ENCODE measurements around the gene LRIT3.

The LRIT3 gene

DNA sequence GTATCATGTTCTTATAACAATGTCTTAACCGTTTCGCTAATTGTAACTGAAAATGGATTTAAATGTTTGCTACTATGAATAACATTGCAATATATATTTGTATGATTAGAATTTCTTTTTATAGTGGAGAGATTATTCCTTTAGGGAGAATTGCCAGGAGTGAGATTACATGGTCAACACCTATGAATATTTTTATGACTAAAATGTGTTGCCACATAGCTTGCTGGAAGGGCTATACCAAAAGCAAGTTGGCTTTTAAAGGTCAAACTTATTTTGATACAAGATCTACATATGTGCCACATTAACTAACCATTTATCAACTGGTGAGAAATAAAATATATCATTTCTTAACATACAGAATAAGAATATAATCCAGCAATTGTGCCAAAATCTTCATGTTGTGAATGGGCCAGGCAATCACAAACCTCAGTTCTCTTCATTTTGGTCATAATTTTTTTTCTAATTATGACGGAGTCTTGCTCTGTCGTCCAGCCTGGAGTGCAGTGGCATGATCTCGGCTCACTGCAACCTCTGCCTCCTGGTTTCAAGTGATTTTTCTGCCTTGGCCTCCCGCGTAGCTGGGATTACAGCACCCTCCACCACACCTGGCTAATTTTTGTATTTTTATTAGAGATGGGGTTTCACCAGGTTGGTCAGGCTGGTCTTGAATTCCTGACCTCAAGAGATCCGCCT, 54.8 kb downstream of the LRIT3 start:
- Histone ChIP-seq H3K4me1 (ENCODE audit: control insufficient read depth, insufficient read depth, low read length) (no peaks in the 10 kb centered on the region), H3K27ac (ENCODE audit: low read length) (no peak overlapping the region), H3K36me3 (ENCODE audit: control insufficient read depth, insufficient read depth, low read length) (no peaks in the 10 kb centered on the region), H3K4me3 (ENCODE audit: low read length) (no peak overlapping the region), H3K9me3 (ENCODE audit: control insufficient read depth, insufficient read depth, low read length) (no peaks in the 10 kb centered on the region; the same call in 1 of the 2 replicates), H3K27me3 (ENCODE audit: control insufficient read depth, insufficient read depth, low read length) (no peaks in the 10 kb centered on the region)
- no peak for DNase-seq (ENCODE audit: low read depth, low spot score)
- WGBS (ENCODE audit: insufficient coverage, insufficient read length), result no CpG with 5 or more reads among the region's 8 CpGs

DNA sequence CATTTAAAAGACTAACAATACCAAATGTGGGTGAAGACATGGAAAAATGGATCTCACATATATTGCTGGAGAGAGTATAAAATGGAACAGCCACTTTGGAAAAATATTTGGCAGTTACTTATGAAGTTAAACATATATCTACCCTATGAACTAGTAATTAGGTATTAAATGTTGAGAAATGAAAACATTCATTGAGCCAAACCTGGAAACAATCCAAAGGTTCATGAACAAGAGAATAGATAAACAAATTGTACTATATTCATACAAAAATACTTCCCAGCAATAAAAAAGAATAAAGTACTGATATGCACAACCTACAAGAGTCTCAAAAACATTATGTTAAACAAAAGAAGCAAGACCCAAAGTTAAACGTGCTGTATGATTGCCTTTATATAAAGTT, 60.8 kb downstream of the LRIT3 start:
- no peak overlapping the region for H3K4me3 ChIP-seq (ENCODE audit: low read length)
- H3K27ac ChIP-seq (ENCODE audit: low read length), result no peak overlapping the region
- H3K9me3 ChIP-seq (ENCODE audit: control insufficient read depth, insufficient read depth, low read length), result no peaks in the 10 kb centered on the region
- H3K4me1 ChIP-seq (ENCODE audit: control insufficient read depth, insufficient read depth, low read length), result peaks cover 2% of the 10 kb centered on the region; the same call in 1 of the 2 replicates
- no peak for DNase-seq (ENCODE audit: low read depth, low spot score)
- no CpG with 5 or more reads among the region's 1 CpG for whole genome bisulfite sequencing (ENCODE audit: insufficient coverage, insufficient read length)
- H3K27me3 ChIP-seq (ENCODE audit: control insufficient read depth, insufficient read depth, low read length), result no peaks in the 10 kb centered on the region
- H3K36me3 ChIP-seq (ENCODE audit: control insufficient read depth, insufficient read depth, low read length), result no peaks in the 10 kb centered on the region

DNA sequence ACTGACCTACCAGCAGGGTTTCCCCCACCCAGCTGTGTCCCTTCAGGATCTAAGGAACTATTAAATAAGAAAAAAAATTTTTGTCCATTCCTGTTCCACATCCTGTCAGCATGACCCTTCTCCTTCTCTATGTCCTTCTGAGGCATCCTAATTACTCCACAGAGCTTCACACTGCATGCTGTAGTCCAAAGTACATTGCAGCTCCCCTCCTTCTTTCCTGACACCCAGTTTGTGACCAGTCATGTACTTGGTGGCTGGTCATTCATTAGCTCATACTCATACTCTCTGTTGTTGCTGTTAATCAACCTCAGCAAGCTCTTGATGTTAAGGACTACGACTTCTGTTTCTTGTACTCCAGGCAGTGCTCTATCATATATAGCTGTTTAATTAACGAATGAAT, 62.3 kb downstream of the LRIT3 start:
- no peaks in the 10 kb centered on the region for H3K27me3 ChIP-seq (ENCODE audit: control insufficient read depth, insufficient read depth, low read length)
- H3K9me3 ChIP-seq (ENCODE audit: control insufficient read depth, insufficient read depth, low read length), result no peaks in the 10 kb centered on the region
- no peak overlapping the region for H3K27ac ChIP-seq (ENCODE audit: low read length)
- H3K4me1 ChIP-seq (ENCODE audit: control insufficient read depth, insufficient read depth, low read length), result peaks cover 2% of the 10 kb centered on the region; the same call in 1 of the 2 replicates
- DNase-seq (ENCODE audit: low read depth, low spot score), result no peak
- no peak overlapping the region for H3K4me3 ChIP-seq (ENCODE audit: low read length)
- no CpG with 5 or more reads among the region's 2 CpGs for WGBS (ENCODE audit: insufficient coverage, insufficient read length)
- no peaks in the 10 kb centered on the region for H3K36me3 ChIP-seq (ENCODE audit: control insufficient read depth, insufficient read depth, low read length)

DNA sequence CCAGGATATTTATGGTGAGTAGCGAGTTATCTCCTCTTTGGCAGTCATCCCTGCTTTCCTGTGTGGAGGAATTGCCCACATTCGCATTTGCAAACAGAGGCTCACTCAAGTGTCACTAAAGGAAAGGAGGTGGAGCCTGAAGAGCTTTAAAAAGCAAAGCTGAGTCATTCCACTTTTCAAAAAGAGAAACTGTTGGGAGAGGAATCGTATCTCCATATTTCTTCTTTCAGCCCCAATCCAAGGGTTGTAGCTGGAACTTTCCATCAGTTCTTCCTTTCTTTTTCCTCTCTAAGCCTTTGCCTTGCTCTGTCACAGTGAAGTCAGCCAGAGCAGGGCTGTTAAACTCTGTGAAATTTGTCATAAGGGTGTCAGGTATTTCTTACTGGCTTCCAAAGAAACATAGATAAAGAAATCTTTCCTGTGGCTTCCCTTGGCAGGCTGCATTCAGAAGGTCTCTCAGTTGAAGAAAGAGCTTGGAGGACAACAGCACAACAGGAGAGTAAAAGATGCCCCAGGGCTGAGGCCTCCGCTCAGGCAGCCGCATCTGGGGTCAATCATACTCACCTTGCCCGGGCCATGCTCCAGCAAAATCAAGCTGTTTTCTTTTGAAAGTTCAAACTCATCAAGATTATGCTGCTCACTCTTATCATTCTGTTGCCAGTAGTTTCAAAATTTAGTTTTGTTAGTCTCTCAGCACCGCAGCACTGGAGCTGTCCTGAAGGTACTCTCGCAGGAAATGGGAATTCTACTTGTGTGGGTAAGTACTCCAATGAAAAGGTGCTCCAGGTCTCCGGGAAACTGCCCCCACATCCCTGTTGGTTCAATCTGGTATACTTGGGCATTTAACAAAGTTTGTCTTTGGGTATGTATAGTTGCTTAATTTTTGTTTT, 65.0 kb downstream of the LRIT3 start, which contains the start of gene EGF:
EGF (plus strand) TSS at position 178 of the 890 bp plus-strand sequence; CDS start at position 631, 453 bp downstream.
- Histone ChIP-seq H3K4me1 (ENCODE audit: control insufficient read depth, insufficient read depth, low read length) (peaks cover 2% of the 10 kb centered on the region; the same call in 1 of the 2 replicates), H3K27ac (ENCODE audit: low read length) (no peak within 1 kb of the TSS), H3K4me3 (ENCODE audit: low read length) (no peak within 1 kb of the TSS), H3K36me3 (ENCODE audit: control insufficient read depth, insufficient read depth, low read length) (no peaks in the 10 kb centered on the region), H3K27me3 (ENCODE audit: control insufficient read depth, insufficient read depth, low read length) (no peaks in the 10 kb centered on the region), H3K9me3 (ENCODE audit: control insufficient read depth, insufficient read depth, low read length) (no peaks in the 10 kb centered on the region)
- WGBS (ENCODE audit: insufficient coverage, insufficient read length), result no CpG with 5 or more reads among the region's 9 CpGs
- DNase-seq (ENCODE audit: low read depth, low spot score), result no peak

DNA sequence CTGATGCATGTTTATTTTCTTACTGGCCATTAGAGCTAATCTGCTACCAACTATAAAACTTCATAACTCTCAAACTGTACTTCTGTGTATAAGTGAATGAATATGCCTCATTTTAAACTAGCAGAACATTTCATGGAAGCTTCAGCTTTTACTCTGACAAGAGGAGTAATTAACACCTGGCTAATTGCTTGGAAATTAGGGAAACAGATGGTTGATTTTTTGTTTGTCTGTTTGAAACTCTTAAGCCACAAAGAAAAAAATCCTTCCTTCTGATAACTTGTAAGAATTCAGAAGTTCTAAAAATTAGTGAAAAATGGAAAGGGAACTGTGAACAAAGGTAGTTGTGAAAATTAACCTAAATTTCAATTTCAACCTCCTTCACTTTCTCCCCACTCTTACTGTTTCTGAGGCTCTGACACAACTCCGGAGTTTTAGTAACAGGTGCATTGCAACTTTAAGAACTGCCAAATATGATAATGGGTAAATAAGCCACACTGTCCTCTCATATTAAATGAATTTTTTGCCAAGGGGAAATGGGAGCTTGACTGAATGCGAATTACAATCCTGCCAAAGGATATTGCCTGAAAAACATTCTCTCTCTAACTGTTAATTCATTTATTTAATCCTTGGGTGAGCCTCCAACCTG, 65.8 kb downstream of the LRIT3 start:
- no CpG with 5 or more reads among the region's 2 CpGs for WGBS (ENCODE audit: insufficient coverage, insufficient read length)
- H3K36me3 ChIP-seq (ENCODE audit: control insufficient read depth, insufficient read depth, low read length), result no peaks in the 10 kb centered on the region
- H3K4me3 ChIP-seq (ENCODE audit: low read length), result no peak overlapping the region
- peaks cover 2% of the 10 kb centered on the region; the same call in 1 of the 2 replicates for H3K4me1 ChIP-seq (ENCODE audit: control insufficient read depth, insufficient read depth, low read length)
- no peaks in the 10 kb centered on the region for H3K9me3 ChIP-seq (ENCODE audit: control insufficient read depth, insufficient read depth, low read length)
- no peak for DNase-seq (ENCODE audit: low read depth, low spot score)
- H3K27me3 ChIP-seq (ENCODE audit: control insufficient read depth, insufficient read depth, low read length), result no peaks in the 10 kb centered on the region
- H3K27ac ChIP-seq (ENCODE audit: low read length), result no peak overlapping the region

DNA sequence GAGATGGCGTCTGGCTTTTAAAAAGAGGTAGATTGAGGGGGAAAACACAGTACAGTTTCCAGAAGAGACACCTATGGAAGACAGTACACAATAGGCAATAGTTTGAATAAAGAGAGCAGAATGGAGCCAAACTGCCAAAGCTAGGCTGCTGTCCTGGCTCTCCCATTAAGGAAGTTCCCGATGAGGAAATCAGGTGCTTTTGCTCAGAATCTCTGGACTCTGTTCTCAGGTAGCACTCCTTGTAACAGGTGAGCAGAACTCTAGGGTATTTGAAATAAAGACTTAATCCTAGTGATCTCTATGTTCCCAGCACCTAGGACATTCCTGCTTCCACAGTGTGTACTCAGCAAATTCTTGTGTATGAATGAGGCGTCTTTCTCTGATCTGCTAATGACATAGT, 66.4 kb downstream of the LRIT3 start:
- H3K4me3 ChIP-seq (ENCODE audit: low read length), result no peak overlapping the region
- peaks cover 2% of the 10 kb centered on the region; the same call in 1 of the 2 replicates for H3K4me1 ChIP-seq (ENCODE audit: control insufficient read depth, insufficient read depth, low read length)
- no peaks in the 10 kb centered on the region for H3K27me3 ChIP-seq (ENCODE audit: control insufficient read depth, insufficient read depth, low read length)
- DNase-seq (ENCODE audit: low read depth, low spot score), result no peak
- no peaks in the 10 kb centered on the region for H3K9me3 ChIP-seq (ENCODE audit: control insufficient read depth, insufficient read depth, low read length)
- no CpG with 5 or more reads among the region's 3 CpGs for WGBS (ENCODE audit: insufficient coverage, insufficient read length)
- no peaks in the 10 kb centered on the region for H3K36me3 ChIP-seq (ENCODE audit: control insufficient read depth, insufficient read depth, low read length)
- no peak overlapping the region for H3K27ac ChIP-seq (ENCODE audit: low read length)

DNA sequence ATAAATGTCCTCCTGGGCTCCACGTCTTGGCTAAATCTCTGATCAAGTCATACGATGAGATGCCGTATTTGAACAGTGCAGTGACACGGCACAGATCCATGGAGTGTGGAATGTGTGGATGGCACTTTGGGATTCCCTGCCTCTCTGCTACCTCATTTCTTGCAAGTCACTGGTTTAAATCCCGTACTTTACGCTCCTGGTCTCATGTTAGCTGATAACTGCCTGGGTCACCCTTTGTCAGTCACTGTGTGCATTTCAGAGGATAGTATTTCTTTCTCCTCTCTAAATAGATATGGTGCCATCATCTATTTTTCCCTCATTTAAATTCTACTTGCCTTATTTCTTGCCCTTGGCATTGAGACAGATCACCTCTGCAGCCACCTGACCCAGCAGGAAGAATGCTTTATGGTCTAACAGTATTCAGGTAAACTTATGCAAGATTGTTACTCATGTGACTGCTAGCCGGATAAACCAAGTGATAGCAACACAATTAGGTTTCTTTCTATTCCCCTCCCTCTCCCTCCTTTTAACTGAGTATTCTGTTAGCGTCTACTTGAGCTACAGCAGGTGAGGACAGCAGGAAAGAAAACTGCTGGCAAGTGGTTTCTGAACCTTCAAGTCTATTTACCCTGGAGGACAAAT, 67.6 kb downstream of the LRIT3 start:
- DNase-seq (ENCODE audit: low read depth, low spot score), result no peak
- no peaks in the 10 kb centered on the region for H3K27me3 ChIP-seq (ENCODE audit: control insufficient read depth, insufficient read depth, low read length)
- H3K36me3 ChIP-seq (ENCODE audit: control insufficient read depth, insufficient read depth, low read length), result no peaks in the 10 kb centered on the region
- no peak overlapping the region for H3K4me3 ChIP-seq (ENCODE audit: low read length)
- H3K9me3 ChIP-seq (ENCODE audit: control insufficient read depth, insufficient read depth, low read length), result no peaks in the 10 kb centered on the region
- peaks cover 2% of the 10 kb centered on the region; the same call in 1 of the 2 replicates for H3K4me1 ChIP-seq (ENCODE audit: control insufficient read depth, insufficient read depth, low read length)
- H3K27ac ChIP-seq (ENCODE audit: low read length), result no peak overlapping the region
- WGBS (ENCODE audit: insufficient coverage, insufficient read length), result no CpG with 5 or more reads among the region's 8 CpGs

DNA sequence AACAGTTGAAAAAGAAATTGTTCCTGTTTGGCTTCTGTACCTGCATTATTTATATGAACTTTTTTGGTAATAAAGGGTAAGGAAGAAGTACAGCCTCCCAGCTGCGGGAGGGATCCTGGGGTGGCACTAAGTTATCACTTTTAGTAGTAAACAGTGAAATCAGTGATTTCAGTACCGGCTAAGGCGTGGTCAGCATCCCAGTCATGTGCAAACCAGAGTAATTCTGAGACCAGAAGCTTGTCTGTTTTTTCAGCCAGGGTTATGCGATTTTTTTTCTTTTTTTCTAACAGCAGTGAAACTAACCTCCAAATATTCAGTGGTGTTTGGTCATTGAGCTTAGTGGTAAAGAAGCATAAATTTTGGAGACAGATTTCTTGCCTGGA, 68.1 kb downstream of the LRIT3 start:
- no peak overlapping the region for H3K27ac ChIP-seq (ENCODE audit: low read length)
- WGBS (ENCODE audit: insufficient coverage, insufficient read length), result no CpG with 5 or more reads among the region's 4 CpGs
- no peak for DNase-seq (ENCODE audit: low read depth, low spot score)
- no peak overlapping the region for H3K4me3 ChIP-seq (ENCODE audit: low read length)
- H3K9me3 ChIP-seq (ENCODE audit: control insufficient read depth, insufficient read depth, low read length), result no peaks in the 10 kb centered on the region
- H3K27me3 ChIP-seq (ENCODE audit: control insufficient read depth, insufficient read depth, low read length), result no peaks in the 10 kb centered on the region
- no peaks in the 10 kb centered on the region for H3K36me3 ChIP-seq (ENCODE audit: control insufficient read depth, insufficient read depth, low read length)
- peaks cover 2% of the 10 kb centered on the region; the same call in 1 of the 2 replicates for H3K4me1 ChIP-seq (ENCODE audit: control insufficient read depth, insufficient read depth, low read length)

DNA sequence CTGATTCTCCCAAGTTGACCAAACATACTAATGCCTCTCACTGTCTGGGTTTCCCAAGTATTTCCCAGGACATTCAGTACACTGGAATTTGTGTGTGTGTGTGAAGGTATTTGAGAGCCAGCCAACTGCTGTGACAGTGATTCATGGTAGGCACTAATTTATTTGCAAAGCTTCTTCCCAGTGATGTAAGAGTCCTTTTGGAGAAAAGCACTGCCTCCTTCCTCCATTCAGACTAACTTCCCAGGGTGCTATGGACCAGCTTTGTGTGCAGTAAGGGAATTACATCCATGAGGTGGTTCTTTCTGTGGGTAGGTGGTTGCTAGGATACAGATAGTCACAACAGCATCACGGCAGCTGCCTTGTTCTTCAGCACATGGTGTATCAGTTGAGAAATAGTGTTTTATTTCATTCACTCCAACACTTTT, 73.5 kb downstream of the LRIT3 start:
- Histone ChIP-seq H3K36me3 (ENCODE audit: control insufficient read depth, insufficient read depth, low read length) (no peaks in the 10 kb centered on the region), H3K4me3 (ENCODE audit: low read length) (no peak overlapping the region), H3K4me1 (ENCODE audit: control insufficient read depth, insufficient read depth, low read length) (peaks cover 1% of the 10 kb centered on the region; the same call in 1 of the 2 replicates), H3K9me3 (ENCODE audit: control insufficient read depth, insufficient read depth, low read length) (no peaks in the 10 kb centered on the region), H3K27me3 (ENCODE audit: control insufficient read depth, insufficient read depth, low read length) (no peaks in the 10 kb centered on the region), H3K27ac (ENCODE audit: low read length) (no peak overlapping the region)
- DNase-seq (ENCODE audit: low read depth, low spot score), result no peak
- no CpG with 5 or more reads among the region's 1 CpG for WGBS (ENCODE audit: insufficient coverage, insufficient read length)
